HG03571 (cell line): ENCODE data around the gene ADAMTS8.

Source experiments
- ATAC-seq: cut with Tn5 transposase; IDR thresholded peaks from one replicate; pipeline ENCODE4 v1.9.1; 2021; ENCODE audit not compliant: unreplicated experiment

The ADAMTS8 gene

DNA sequence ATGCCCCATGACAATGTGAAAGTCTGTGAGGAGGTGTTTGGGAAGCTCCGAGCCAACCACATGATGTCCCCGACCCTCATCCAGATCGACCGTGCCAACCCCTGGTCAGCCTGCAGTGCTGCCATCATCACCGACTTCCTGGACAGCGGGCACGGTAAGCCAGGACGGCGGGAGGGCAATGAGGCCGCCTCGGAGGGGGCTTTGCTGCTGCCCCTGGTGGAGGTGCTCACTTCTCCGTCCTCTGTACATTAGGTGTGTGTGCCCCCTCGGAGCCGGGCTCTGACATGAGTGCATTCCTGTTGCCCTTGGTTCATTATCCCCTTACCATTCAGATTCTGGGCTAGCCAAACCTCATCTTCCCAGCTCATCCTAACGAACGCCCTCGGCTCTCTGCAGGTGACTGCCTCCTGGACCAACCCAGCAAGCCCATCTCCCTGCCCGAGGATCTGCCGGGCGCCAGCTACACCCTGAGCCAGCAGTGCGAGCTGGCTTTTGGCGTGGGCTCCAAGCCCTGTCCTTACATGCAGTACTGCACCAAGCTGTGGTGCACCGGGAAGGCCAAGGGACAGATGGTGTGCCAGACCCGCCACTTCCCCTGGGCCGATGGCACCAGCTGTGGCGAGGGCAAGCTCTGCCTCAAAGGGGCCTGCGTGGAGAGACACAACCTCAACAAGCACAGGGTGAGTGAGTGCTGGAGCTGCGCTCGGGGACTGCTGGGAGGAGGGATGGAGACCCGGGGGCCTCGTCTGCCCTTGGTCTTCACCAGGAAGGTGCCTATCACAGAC is 33.9 kb upstream of the ADAMTS8 start:
- no peak for ATAC-seq

DNA sequence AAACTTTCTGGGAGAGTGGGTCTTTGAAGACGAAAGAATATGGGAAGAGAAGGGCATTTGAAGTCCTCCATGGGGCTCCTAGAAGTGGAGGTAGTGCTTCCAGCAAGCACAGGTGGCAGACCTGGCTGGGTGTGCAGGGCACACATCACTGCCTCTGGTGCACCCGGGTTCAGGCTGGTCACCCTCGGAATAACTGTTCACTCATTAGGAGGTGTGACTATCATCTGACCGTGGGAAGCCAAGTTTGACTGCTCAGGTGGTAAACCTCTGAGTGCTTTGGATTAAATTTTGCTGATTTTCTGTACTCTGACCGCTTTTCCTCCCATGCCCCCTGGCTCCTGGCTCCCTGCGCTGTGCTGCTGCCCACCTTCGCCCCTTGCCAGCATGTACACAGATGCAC is 31.1 kb upstream of the ADAMTS8 start:
- no peak for ATAC-seq

DNA sequence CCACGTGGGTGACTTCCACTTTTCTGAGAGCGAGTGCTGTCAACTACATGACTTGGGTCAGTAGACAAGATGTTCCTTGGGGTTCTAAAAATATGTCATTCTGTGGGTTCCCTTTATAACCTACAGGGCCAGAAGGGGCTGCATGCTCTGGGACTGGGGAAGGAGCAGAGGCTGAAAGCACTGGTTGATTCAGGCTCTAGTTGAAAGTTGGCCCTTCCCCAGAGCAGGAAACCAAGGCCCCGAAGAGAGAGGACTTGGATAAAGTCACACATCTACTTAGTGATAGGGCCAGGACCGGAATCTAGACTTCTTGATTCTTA is 30.0 kb upstream of the ADAMTS8 start:
- ATAC-seq: no peak

DNA sequence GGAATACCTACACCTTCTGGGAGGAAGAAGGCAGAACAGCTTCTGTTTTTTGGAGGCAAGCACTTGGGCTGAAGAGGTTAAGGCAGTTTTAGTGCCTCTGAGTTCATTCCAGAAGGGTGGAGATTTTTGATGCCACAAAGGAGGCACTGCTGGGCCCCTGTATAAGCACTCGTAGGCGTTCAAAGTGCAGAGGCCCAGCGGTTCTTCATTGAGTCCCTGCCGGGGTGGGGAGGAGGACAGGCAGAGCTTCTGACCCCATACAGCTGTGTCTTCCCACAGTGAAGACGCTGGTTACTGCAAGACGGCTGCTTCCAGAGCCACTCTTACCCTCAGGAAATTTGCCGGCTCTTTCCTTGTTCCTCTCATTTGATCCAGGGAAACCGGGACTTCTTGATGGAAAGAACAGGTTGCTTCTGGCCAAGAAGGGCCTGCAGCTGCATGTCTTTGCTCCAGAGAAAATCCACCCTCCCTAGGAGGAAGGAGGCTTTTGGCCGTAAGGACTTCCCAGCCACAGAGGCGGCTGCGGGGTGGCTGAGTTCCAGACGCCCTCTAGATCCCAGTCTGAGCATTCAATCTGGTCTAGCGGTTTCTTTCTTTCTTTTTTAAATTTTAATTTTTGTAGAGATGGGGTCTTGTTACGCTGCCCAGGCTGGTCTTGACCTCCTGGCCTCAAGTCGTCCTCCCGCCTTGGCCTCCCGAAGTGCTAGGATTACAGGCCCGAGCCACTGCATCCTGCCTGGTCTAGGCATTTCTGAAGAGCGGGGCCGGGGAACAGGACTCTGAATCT is 29.4 kb upstream of the ADAMTS8 start:
- no peak for ATAC-seq

DNA sequence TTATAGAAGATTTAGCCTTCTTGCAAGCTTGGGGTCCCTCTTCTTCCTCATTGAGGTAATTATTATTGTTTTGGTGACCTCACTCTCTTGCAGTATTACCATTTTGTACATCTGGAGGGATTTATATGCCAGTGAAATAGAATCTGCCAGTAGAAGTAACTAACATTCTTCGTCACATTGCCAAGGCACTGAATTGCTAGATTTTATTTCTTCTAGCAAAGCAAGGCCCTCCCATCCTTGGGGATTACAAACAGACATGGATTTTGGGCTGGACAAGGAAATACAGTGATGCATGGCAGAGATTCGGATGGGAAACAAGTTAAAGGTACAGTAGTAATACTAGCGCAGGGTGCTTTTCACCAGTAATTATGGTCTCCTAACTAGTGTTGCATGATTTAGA is 27.9 kb upstream of the ADAMTS8 start:
- ATAC-seq: no peak

DNA sequence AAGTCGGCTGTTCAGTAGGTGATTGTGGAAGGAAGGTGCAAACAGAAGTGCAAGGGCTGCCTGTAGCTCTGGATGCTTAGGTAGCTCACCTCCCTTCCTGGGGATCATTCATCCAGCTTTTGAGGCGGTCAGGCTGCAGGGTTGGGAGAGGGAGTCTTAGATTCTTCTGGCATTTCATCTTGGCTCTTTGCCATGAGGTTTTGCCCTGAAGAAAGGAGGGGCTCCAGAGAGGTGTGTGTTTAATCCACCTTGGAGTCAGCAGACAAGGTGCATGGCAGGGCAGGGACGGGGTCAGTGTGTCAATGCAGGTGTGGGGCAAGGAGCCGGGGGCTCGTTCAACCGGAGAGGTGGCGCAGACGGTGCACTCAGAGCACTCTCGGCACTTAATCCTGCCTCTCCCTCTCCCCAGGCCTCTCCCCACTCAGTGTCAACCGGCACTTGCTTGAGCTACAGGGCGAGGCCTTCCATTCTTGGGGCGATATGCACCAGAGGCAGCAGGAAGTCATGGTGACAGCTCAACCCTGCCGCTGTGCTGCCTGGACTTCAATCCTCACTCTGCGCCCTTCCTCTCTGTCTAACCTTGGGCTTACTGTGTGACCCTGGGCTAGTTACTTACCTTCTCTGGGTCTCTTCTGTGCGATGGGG is 27.2 kb upstream of the ADAMTS8 start:
- ATAC-seq: no peak

DNA sequence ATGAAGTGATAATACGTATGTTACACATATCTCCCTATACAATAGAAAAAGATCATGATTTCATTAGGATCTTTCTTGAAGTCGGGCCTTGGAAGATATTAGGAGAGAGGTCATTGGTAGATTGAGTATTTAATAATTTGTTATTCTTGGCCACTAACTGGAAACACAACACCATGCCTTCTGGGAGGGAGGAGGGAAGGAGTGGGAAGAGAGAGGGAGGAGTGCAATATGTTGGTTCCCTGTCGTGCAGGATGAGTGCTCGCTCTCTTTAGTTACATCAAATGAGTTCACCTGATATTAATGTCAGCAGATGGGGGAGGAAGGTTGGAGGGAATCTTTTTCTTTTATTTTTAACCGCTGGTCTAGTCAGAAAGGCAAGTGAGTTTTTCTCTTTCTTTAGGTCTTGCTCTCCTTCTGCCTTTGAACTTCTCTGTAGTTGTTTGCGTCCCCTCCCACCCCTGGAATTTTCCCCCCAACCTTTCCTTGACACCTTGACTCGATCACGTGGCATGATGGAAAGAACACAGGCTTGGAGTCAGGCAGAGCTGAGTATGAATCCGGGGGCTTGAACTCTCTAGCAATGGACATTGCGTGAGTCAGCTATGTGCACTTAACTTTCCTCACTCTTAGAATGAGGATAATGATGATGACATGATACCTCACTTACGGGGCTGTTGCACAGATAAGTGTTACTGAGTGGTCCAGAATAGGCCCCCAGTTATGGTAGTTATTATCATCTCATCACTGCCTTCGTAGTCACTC is 26.3 kb upstream of the ADAMTS8 start:
- ATAC-seq: no peak

DNA sequence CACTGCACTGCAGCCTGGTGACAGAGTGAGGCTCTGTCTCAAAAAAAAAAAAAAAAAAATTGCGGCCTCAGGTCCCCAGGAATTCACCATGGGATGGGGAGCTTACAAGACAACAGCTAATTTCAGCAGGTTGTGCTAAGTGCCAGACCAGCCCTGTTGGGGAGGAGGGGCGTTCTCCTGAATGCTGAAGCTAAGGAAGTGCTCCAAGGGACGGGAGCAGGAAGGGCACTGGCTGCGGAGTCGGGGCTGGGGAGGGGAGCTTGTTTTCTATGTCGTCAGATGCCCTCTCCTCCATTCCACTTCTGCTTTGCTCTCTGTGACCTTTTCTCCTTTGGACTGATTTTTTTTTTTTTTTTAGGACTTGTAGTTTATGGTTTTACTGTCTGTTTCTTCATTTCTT is 24.5 kb upstream of the ADAMTS8 start:
- no peak for ATAC-seq

DNA sequence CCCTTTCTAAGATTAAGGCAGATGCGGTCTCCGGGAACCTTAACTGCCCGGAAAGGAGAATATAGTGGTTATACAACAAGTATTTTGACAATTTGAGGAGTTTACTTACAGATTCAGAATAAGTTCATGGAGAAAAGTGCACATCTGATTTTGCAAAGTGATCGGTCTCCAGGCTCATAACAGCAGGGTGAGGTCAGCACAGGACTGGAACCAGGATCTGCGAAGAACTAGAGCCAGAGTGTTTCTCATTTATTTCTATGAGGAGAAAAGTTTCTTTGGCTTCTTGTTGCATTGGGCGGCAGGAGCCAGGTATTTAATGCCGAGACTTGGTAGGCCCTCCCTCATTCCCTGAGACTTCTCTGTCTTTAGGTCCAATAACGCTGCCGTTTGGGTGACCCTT is 23.8 kb upstream of the ADAMTS8 start:
- ATAC-seq: no peak

DNA sequence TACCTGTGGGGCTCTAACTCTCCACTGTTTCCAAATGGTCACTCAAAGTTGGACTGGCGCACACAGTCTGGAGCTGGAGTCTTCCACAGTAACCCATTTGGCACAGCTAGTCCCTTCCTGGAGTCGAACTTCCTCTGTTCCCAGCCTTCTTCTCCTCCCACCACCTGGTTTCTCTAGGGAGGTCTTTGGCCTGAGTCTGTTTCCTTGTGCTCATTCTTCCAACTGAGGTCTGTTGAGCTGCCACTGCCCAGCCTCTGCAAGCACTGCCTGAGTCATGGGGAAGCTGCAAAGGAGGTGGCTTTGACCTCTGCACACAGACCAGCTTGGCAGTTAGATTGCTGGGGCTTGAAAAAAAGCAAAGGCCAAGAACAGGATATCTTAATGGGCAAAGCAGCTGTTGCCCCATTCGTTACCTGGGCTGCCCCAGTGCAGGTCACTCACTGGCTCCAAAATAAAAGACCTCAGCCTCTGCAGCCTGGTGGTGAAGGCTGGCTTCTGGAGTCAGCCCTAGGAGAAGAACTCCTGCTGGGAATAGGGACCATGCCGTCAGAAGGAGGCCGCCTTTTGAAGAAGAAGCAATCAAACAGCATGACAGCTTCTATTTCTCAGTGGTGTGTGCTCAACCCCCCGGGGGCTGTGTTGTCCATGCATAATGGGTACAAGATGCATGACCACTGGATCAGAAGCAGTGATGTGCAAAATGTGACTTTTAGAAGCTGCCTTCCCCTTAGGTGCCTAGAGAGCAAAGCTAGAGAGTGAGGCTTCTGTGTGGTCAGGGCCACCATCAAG is 23.0 kb upstream of the ADAMTS8 start:
- ATAC-seq: no peak

DNA sequence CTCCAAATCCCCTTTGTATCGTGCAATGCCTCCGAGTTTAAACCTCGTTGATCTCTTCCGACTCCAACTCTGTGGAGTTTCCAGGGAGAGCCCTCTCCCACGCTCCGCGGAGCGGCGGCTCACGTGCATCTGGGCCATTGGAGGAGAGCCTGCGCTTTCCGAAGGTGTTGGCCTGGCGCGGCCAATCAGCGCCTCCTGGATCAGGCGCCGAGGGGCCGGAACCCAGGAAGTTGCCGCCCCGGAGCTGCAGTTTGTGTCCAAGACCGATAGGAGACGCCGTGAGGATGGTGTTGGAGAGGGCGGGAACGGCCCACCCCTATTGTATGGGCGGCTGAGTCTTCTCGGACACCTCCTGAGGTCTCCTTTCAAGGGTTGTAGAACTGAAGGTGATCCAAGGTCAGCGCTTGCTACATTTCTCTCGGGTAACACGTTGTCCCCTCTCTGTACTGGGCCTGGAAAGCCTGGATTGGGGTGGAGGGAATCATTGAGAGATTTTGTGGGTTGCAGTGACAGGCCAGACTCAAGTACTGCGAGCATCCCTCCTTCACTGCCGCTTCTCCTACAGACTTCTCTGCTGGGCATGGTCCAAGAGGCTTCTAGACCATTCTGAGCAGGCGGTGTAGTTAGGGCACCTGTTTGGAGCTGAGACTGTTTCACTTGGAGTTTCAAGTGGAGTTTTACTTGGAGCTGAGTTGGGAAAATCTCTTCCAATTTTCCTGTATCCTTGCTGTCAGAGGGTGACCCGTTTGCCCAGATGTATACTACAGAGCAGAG is 21.8 kb upstream of the ADAMTS8 start:
- no peak for ATAC-seq

DNA sequence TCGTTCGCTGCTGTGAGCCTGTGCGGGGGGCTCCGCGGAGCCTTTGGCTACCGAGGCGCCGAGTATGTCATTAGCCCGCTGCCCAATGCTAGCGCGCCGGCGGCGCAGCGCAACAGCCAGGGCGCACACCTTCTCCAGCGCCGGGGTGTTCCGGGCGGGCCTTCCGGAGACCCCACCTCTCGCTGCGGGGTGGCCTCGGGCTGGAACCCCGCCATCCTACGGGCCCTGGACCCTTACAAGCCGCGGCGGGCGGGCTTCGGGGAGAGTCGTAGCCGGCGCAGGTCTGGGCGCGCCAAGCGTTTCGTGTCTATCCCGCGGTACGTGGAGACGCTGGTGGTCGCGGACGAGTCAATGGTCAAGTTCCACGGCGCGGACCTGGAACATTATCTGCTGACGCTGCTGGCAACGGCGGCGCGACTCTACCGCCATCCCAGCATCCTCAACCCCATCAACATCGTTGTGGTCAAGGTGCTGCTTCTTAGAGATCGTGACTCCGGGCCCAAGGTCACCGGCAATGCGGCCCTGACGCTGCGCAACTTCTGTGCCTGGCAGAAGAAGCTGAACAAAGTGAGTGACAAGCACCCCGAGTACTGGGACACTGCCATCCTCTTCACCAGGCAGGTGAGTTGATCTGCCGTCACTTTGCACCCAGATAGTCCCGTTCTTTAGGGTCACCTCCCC is 21.0 kb upstream of the ADAMTS8 start:
- no peak for ATAC-seq

DNA sequence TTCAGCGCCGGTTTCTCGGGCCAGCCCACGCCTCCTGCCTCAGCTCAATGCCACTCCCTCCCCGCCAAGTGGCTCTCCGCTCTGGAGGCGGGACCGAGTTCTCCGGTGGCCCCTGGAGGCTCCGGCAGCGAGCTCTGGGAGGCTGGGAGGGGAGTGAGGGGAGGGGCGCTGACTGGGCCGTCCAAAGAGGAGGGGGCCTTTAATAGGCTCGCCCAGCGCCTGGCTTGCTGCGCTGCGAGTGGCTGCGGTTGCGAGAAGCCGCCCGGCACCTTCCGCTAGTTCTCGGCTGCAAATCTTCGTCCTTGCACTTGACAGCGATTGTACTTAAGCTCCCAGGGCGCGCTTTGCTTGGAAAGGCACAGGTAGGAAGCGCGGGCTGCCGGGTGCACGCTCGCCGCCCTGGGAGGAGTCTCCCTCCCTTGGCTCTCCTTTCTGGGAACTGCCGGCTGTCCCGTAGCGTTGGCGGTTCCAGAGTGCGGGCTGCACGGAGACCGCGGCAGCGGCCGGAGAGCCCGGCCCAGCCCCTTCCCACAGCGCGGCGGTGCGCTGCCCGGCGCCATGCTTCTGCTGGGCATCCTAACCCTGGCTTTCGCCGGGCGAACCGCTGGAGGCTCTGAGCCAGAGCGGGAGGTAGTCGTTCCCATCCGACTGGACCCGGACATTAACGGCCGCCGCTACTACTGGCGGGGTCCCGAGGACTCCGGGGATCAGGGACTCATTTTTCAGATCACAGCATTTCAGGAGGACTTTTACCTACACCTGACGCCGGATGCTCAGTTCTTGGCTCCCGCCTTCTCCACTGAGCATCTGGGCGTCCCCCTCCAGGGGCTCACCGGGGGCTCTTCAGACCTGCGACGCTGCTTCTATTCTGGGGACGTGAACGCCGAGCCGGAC is 20.3 kb upstream of the ADAMTS8 start, which contains the start of gene ADAMTS15:
Gene ADAMTS15 (plus strand): TSS at position 230 of the 894 bp plus-strand sequence. CDS start 329 bp downstream, at position 559.
- no peak for ATAC-seq

DNA sequence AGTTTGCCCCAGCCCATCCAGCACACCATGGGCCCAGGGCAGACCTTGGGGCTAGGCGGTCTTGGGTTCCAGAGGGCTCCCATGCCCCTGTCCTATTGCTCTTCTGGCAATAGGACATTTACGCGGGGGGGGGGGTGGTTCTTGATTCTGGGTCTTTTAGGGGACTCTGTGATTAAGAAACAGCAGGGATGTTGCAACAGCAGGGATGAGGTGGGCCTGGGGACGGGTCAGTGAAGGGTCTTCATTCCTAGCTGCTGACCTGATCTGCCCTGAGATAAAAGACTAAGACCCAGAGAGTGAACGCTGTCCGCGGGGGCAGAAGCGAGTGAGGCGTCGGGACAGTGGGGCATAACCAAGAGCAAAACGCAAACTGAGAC is 19.6 kb upstream of the ADAMTS8 start:
- ATAC-seq: no peak

DNA sequence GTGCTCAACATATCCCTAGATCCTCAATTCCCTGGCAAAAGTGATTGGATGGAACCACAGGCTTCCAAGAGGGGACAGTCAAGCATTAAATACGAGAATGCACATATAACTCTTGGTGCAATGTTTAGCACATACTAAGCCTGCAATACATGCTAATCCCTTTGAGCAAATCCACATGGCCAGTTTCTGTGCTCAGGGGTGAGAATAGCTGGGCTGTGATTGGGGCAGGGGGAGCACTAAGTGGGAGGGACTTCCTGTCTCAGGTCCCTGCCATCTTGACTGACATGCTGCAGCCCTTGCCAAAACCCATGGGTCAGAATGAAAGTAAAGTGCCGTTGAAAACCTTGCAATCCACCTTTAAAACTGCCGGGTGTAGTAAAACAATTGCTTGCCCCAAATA is 17.4 kb upstream of the ADAMTS8 start:
- no peak for ATAC-seq

DNA sequence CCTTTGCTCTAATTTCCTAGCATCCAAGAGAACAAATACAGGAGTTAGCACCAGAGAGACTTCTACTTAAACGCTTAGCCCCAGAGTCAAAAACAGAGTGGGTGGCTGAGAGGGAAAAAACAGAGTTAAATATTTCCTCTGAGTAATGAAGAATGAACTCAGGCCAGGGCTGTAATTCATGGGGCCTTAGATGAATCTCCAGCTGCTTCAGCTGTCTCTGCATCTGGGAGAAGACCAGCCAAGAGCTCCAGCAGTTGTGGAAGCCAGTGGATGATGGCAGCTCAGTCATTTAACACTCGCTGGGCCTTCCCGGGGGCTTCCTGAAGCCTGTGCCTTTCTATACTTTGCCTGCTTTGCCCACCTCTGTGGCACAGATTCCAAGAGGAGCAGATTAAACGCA is 14.3 kb upstream of the ADAMTS8 start:
- ATAC-seq: no peak

DNA sequence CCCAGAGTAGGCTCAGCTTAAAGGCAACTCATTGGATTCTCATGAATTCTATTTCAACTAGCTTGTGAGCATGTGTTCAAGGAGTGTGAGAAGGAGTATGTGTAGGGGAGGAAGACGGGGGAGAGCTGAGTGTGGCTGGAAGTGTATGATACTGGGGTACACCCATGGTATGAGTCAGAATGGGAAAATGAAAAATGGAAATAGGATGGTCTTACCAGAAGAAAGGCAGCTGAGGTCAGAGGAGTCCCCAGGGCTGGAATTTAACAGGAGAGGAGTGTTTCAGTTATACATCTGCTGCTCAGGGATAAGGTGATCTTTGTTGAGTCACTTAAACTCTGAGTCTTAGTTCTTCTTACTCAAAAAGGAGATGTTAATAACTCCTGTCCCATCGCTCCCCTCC is 13.3 kb upstream of the ADAMTS8 start:
- ATAC-seq: no peak

DNA sequence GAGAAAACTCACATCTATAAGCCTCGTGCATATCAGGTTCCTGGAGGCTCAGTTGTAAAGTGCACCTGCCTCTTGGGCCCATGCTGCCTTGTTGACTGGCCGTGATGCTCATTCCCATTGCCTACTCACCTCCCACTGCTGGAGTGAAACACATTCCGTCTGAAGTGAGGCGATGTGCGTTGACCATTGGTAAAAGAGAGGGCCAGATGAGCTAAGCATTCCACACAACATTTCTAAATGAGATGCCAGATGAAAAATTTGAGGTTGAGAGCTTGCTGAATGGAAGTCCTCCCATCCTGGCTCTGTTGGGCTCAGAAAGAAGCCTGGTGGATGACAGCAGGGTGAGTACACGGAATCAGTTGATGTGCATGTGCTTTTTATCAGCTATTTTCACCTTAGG is 11.5 kb upstream of the ADAMTS8 start:
- no peak for ATAC-seq
